ENCODE measurements around the gene ROGDI.

DNA sequence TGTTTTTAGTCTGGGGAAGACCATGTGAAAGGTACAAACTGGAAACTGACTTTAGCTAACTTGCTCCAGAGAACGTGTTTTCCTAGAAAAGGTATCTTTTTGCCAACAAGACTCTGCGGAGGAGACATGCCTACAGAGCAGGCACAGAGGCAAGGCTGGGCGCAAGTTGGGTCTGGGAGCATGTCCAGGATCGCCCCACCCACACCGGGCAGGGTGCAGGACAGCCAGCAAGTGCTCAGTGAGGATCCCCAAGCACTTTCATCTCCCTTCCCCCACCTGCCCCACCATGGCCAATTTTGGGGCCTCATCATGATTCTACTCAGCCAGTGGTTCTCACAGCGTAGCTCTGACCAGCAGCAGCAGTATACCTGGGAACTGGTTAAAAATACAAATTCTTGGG lies 18.2 kb upstream of the ROGDI start:
- TF ChIP-seq, protein P1, sequence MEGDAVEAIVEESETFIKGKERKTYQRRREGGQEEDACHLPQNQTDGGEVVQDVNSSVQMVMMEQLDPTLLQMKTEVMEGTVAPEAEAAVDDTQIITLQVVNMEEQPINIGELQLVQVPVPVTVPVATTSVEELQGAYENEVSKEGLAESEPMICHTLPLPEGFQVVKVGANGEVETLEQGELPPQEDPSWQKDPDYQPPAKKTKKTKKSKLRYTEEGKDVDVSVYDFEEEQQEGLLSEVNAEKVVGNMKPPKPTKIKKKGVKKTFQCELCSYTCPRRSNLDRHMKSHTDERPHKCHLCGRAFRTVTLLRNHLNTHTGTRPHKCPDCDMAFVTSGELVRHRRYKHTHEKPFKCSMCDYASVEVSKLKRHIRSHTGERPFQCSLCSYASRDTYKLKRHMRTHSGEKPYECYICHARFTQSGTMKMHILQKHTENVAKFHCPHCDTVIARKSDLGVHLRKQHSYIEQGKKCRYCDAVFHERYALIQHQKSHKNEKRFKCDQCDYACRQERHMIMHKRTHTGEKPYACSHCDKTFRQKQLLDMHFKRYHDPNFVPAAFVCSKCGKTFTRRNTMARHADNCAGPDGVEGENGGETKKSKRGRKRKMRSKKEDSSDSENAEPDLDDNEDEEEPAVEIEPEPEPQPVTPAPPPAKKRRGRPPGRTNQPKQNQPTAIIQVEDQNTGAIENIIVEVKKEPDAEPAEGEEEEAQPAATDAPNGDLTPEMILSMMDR (IDR thresholded peaks at IDR 0.05; ENCODE audit: low read length), result no peak
- TF ChIP-seq EZH2 (IDR thresholded peaks at IDR 0.05; ENCODE audit: borderline replicate concordance, low read length), result no peak
